ENCODE measurements around the gene PLSCR2.

DNA sequence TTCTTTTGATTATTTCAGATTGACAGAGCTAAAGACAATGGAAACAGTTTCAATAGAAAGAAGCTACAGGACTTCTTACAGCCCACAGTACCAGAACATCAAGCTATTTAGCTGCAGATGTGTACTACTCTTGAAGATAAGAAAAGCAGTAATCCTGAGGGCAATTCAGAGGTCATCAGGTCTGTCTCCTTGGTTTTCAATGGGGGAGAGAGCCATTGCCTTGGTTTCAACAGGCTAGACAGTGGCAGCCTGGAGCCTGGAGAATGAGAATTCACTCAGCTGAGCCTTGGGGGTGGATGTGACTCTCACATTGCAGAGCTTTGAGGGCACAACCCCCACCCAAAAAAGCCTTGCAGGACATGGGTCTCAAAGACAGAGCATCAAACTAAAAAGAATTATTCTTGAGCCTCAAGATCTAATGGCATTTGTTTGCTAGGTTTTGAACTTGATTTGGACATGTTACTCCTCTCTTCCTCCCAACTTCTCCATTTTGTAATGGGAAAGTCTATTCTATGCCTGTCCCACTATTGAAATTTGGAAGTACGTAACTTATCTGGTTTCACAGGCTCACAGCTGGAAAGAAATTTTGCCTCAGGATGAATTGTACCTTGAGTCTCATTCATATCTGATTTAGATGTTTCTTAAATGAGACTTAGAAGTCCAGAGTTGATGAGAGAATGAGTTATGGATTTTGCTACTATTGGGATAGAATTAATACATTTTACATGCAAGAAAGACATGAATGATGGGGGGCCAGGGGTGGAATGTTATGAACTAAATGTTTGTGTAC lies 38.2 kb upstream of the PLSCR2 start:
- TF ChIP-seq, protein P1, sequence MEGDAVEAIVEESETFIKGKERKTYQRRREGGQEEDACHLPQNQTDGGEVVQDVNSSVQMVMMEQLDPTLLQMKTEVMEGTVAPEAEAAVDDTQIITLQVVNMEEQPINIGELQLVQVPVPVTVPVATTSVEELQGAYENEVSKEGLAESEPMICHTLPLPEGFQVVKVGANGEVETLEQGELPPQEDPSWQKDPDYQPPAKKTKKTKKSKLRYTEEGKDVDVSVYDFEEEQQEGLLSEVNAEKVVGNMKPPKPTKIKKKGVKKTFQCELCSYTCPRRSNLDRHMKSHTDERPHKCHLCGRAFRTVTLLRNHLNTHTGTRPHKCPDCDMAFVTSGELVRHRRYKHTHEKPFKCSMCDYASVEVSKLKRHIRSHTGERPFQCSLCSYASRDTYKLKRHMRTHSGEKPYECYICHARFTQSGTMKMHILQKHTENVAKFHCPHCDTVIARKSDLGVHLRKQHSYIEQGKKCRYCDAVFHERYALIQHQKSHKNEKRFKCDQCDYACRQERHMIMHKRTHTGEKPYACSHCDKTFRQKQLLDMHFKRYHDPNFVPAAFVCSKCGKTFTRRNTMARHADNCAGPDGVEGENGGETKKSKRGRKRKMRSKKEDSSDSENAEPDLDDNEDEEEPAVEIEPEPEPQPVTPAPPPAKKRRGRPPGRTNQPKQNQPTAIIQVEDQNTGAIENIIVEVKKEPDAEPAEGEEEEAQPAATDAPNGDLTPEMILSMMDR (IDR thresholded peaks at IDR 0.05) = no peak
- TF ChIP-seq POLR2A (IDR thresholded peaks at IDR 0.05) (no peak), EP300 (IDR thresholded peaks at IDR 0.05) (no peak)
